ENCODE data around the gene MAPRE3.

- TF ChIP-seq, protein P1, sequence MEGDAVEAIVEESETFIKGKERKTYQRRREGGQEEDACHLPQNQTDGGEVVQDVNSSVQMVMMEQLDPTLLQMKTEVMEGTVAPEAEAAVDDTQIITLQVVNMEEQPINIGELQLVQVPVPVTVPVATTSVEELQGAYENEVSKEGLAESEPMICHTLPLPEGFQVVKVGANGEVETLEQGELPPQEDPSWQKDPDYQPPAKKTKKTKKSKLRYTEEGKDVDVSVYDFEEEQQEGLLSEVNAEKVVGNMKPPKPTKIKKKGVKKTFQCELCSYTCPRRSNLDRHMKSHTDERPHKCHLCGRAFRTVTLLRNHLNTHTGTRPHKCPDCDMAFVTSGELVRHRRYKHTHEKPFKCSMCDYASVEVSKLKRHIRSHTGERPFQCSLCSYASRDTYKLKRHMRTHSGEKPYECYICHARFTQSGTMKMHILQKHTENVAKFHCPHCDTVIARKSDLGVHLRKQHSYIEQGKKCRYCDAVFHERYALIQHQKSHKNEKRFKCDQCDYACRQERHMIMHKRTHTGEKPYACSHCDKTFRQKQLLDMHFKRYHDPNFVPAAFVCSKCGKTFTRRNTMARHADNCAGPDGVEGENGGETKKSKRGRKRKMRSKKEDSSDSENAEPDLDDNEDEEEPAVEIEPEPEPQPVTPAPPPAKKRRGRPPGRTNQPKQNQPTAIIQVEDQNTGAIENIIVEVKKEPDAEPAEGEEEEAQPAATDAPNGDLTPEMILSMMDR (conservative IDR thresholded peaks at IDR 0.05), result no peak
- no peak for TF ChIP-seq ZFX (IDR thresholded peaks at IDR 0.05)
These were observed 24.5 kb downstream of the MAPRE3 start for GRCh38 chr2:26994983-26995382.

All from C4-2B (cell line).